Astrocyte (in vitro differentiated cells and primary cell): ENCODE measurements around the gene PARP4.
"Not testable (repeated sequence)": the region's sequence is repeated elsewhere in the genome, so short reads cannot be mapped to it uniquely, and the experiment has no call there.

Experiments
- CTCF ChIP-seq: IDR thresholded peaks from 2 replicates; pipeline ENCODE4 v1.5.1; 2011; ENCODE audit warnings: low read depth, mild to moderate bottlenecking, inconsistent platforms, low read length, moderate library complexity; ENCODE audit not compliant: insufficient read depth
- EZH2 ChIP-seq: IDR thresholded peaks from 2 replicates; pipeline ENCODE4 v1.6.1; 2012; ENCODE audit warnings: mild to moderate bottlenecking, low read length, inconsistent platforms; ENCODE audit not compliant: insufficient read depth

GRCh38 chr13:24560579-24561187, 48.1 kb upstream of the PARP4 start:
- TF ChIP-seq CTCF, EZH2: not testable (repeated sequence)
